ENCODE measurements around the gene SAP25. TPM values are rescaled to one million over a fixed set of nuclear protein-coding genes. Genes with fewer than 3 reads are reported as not detected.
A peak's percentile ranks its signal among the peaks of the same experiment; 100 is the strongest.

SAP25 gene
- total RNA-seq, 6 experiments from 2014 or later = 0.53 to 4.5 (median 2.2) TPM; not detected in 2

GRCh38 chr7:100578246-100579183 lies 4.8 kb upstream of the SAP25 start:
- no peak for ATAC-seq
- H3K27ac ChIP-seq = no peak overlapping the region
- 80% methylated on average over 2 of the region's 28 CpGs for WGBS (ENCODE audit: insufficient coverage, low coverage, low lambda C conversion rate, missing lambda C conversion rate)
- peaks cover 0 to 14% (median 5%) of the 10 kb centered on the region in 4 donors for H3K4me1 ChIP-seq
- peaks cover 0 to 66% (median 16%) of the 10 kb centered on the region in 4 donors for H3K36me3 ChIP-seq
- intact Hi-C loops (cut with DNase I) = no loop called here
- H3K27me3 ChIP-seq = no peaks in the 10 kb centered on the region
- no peak for DNase-seq
- TF ChIP-seq POLR2A (IDR thresholded peaks at IDR 0.05) (no peak), CTCF (IDR thresholded peaks at IDR 0.05) (no peak)
- no peaks in the 10 kb centered on the region for H3K9me3 ChIP-seq
- no peak overlapping the region for H3K4me3 ChIP-seq

- WGBS (ENCODE audit: insufficient coverage, low coverage, low lambda C conversion rate, missing lambda C conversion rate) = 100% methylated on average over 1 of the region's 14 CpGs
- Histone ChIP-seq H3K9me3 (no peaks in the 10 kb centered on the region), H3K4me1 (peaks cover 0 to 7% (median under 1%) of the 10 kb centered on the region in 4 donors), H3K27me3 (no peaks in the 10 kb centered on the region), H3K27ac (no peak overlapping the region), H3K4me3 (no peak overlapping the region), H3K36me3 (peaks cover 0 to 66% (median 16%) of the 10 kb centered on the region in 4 donors)
- DNase-seq (no peak), ATAC-seq (no peak)
- intact Hi-C loops (cut with DNase I) = no loop called here
- TF ChIP-seq CTCF (IDR thresholded peaks at IDR 0.05) (no peak), POLR2A (IDR thresholded peaks at IDR 0.05) (no peak)
These were observed 3.8 kb upstream of the SAP25 start for GRCh38 chr7:100577507-100577906.

- Histone ChIP-seq H3K27me3 (no peaks in the 10 kb centered on the region), H3K27ac (no peak overlapping the region), H3K4me3 (no peak overlapping the region), H3K36me3 (peaks cover 0 to 64% (median 14%) of the 10 kb centered on the region in 4 donors), H3K9me3 (no peaks in the 10 kb centered on the region), H3K4me1 (peaks cover 0 to 5% (median 0%) of the 10 kb centered on the region in 4 donors)
- DNase-seq (no peak), ATAC-seq (no peak)
- intact Hi-C loops (cut with DNase I) = no loop called here
- TF ChIP-seq CTCF (IDR thresholded peaks at IDR 0.05) (no peak), POLR2A (IDR thresholded peaks at IDR 0.05) (no peak)
- WGBS (ENCODE audit: insufficient coverage, low coverage, low lambda C conversion rate, missing lambda C conversion rate) = 100% methylated on average over 1 of the region's 24 CpGs
These were observed 3.4 kb upstream of the SAP25 start for GRCh38 chr7:100577103-100577502.

GRCh38 chr7:100576384-100576993 lies 2.8 kb upstream of the SAP25 start:
- peak overlapping the region in 2 of 3 donors; percentile 37 to 72 for H3K27ac ChIP-seq
- no peaks in the 10 kb centered on the region for H3K27me3 ChIP-seq
- peaks cover 0 to 5% (median 0%) of the 10 kb centered on the region in 4 donors for H3K4me1 ChIP-seq
- peaks cover 0 to 58% (median 11%) of the 10 kb centered on the region in 4 donors for H3K36me3 ChIP-seq
- ATAC-seq (no peak), DNase-seq (no peak)
- TF ChIP-seq CTCF (IDR thresholded peaks at IDR 0.05) (no peak), POLR2A (IDR thresholded peaks at IDR 0.05) (no peak)
- no peak overlapping the region for H3K4me3 ChIP-seq
- no peaks in the 10 kb centered on the region for H3K9me3 ChIP-seq
- intact Hi-C loops (cut with DNase I) = no loop called here
- WGBS (ENCODE audit: insufficient coverage, low coverage, low lambda C conversion rate, missing lambda C conversion rate) = 92% methylated on average over 4 of the region's 13 CpGs
